OCI-LY3 (cell line): ENCODE measurements around the gene LPCAT3.

Experiments used
- CTCF ChIP-seq: fragments of 200-600, 300-600 bp; sonication (generic); IDR thresholded peaks from 2 replicates; pipeline ENCODE4 v1.5.1; 2014; ENCODE audit warnings: antibody characterized with exemption, low read length, low read depth
- EZH2phosphoT487 ChIP-seq: fragments of 200-600 bp; shearing (Covaris generic); IDR thresholded peaks from 2 replicates; pipeline ENCODE4 v1.6.1; 2018; ENCODE audit warnings: antibody characterized with exemption, mixed run types, low read depth

GRCh38 chr12:7046383-7047105, 28.3 kb upstream of the LPCAT3 start:
- TF ChIP-seq CTCF = no peak
- TF ChIP-seq EZH2phosphoT487 = no peak
